Ishikawa (cell line): ENCODE results near the gene CFAP210.

ENCODE experiments used
- CREB1 ChIP-seq: IDR thresholded peaks from 2 replicates; pipeline ENCODE4 v1.6.1; 2012; ENCODE audit warnings: low read depth
- EP300 ChIP-seq: IDR thresholded peaks from 2 replicates; pipeline ENCODE4 v1.6.1; 2012; ENCODE audit warnings: borderline replicate concordance
- FOXM1 ChIP-seq: IDR thresholded peaks from 2 replicates; pipeline ENCODE4 v1.6.1; 2012; ENCODE audit warnings: low read depth, borderline replicate concordance
- RAD21 ChIP-seq: IDR thresholded peaks from 2 replicates; pipeline ENCODE4 v1.6.1; 2012; ENCODE audit warnings: low read depth
- TAF1 ChIP-seq: IDR thresholded peaks from 2 replicates; pipeline ENCODE4 v1.6.1; 2012; ENCODE audit warnings: low read depth, mild to moderate bottlenecking
- TCF12 ChIP-seq: IDR thresholded peaks from 2 replicates; pipeline ENCODE4 v1.6.1; 2012; ENCODE audit warnings: low read depth
- TF ChIP-seq, protein P1 (sequence below): IDR thresholded peaks from 2 replicates; pipeline ENCODE4 v1.6.1; 2012

- TF ChIP-seq EP300 (no peak), TCF12 (no peak), RAD21 (no peak), CREB1 (no peak), TAF1 (no peak), FOXM1 (no peak)
- TF ChIP-seq, protein P1, sequence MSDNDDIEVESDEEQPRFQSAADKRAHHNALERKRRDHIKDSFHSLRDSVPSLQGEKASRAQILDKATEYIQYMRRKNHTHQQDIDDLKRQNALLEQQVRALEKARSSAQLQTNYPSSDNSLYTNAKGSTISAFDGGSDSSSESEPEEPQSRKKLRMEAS: no peak
These were observed 49.3 kb upstream of the CFAP210 start for GRCh38 chr2:169743549-169743948.
